H1 (cell line): Measurements from ENCODE around the gene ADCY6.

Experiments used
- CHD7 ChIP-seq: fragments of 300-600 bp; sonication (generic); IDR thresholded peaks from 2 replicates; pipeline ENCODE4 v1.7.1; 2012; ENCODE audit warnings: low read length, moderate library complexity, mild to moderate bottlenecking, inconsistent platforms; ENCODE audit not compliant: insufficient replicate concordance
- CTCF ChIP-seq, 3 experiments: IDR thresholded peaks; 1 replicate in 2 of 3; 2 replicates in 1 of 3; pipeline versions ENCODE4 v1.5.1 to v1.6.1; 2011; ENCODE audit warnings: low read length in 3 of 3, mild to moderate bottlenecking in 3 of 3, inconsistent platforms in 2 of 3, low read depth in 1 of 3, moderate library complexity in 1 of 3; ENCODE audit not compliant: insufficient read depth in 1 of 3; ENCODE audit errors: control extremely low read depth in 1 of 3
- EZH2 ChIP-seq: fragments of 200-600 bp; sonication (generic); IDR thresholded peaks from 2 replicates; pipeline ENCODE4 v1.7.1; 2012; ENCODE audit warnings: low read depth, mild to moderate bottlenecking, moderate library complexity, low read length, inconsistent platforms; ENCODE audit not compliant: severe bottlenecking
- SP2 ChIP-seq: IDR thresholded peaks from 2 replicates; pipeline ENCODE4 v1.6.1; 2012; ENCODE audit warnings: mild to moderate bottlenecking, low read length, inconsistent platforms
- TAF1 ChIP-seq: IDR thresholded peaks from 2 replicates; pipeline ENCODE4 v1.6.1; 2011; ENCODE audit warnings: mild to moderate bottlenecking, low read depth, low read length

DNA sequence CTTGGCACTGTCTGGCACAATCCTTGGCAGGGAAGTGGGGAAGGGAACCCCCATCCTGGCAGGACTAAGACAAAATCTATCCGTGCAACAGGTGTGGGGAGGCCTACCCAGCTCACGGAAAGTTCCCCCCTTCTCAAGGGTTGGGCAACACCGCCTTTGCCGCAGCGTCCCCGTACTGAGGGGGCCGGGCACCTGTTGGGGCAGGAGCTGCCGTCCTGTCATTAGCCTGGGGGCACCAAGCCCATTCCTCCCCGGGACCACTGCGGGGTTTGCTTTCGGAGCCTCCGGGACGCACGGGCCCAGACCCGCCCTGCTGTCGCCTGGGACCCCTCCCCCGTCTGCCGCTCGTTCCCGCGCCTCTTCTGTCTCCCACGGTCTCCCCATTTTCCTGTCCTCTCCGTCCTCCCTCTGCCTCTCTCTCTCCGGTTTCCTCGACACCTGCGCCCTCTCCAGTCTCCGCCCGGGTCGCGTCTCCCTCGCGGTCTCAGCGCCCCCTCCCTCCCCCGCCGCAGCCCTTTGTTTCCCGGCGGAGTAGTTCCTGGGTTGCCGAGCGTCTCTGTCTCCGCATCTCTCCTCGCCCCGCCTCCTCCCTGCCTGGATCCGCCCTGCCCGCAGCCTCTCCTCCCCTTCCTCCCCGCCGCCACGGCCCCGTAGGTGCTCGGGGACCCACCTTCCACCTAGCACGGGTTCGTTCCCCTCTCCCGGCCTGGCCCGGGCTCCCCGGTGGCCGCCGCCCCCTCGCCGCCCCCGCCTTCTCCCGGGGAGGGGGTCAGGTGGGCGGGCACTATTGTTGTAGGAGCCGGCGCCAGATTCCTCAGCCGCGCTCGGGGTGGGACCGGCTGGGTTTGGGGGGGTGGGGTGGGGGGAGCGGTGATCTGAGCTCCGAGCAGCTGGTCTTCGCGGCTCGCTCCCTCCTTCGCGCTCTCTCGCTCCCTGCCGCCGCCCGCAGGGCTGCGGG, 29.3 kb upstream of the ADCY6 start, which contains the start of gene CACNB3:
- TF ChIP-seq CHD7 (no peak), EZH2 (no peak), CTCF (IDR thresholded peaks at IDR 0.05; ENCODE audit: control extremely low read depth in 1 of 3, insufficient read depth in 1 of 3, low read depth in 1 of 3, low read length in 3 of 3) (no peak), SP2 (no peak), TAF1 (no peak)
